GM23338 (cell line): ENCODE data around the gene GFRA1.

Experiments
- CREB1 ChIP-seq: fragments of 250-450 bp; sonication (Bioruptor Pico); IDR thresholded peaks from 2 replicates; pipeline ENCODE4 v1.5.0; 2020; ENCODE audit warnings: low read depth, mild to moderate bottlenecking, moderate library complexity
- EZH2 ChIP-seq: fragments of 200-600 bp; sonication (generic); IDR thresholded peaks from one replicate; pipeline ENCODE4 v1.8.0; 2017; ENCODE audit warnings: antibody characterized with exemption, mild to moderate bottlenecking, low read depth; ENCODE audit not compliant: unreplicated experiment
- EZH2phosphoT487 ChIP-seq: fragments of 200-600 bp; sonication (generic); IDR thresholded peaks from one replicate; pipeline ENCODE4 v1.8.1; 2018; ENCODE audit warnings: antibody characterized with exemption; ENCODE audit not compliant: unreplicated experiment
- JUNB ChIP-seq: IDR thresholded peaks from one replicate; pipeline ENCODE4 v1.6.1; 2016; ENCODE audit warnings: antibody characterized with exemption; ENCODE audit not compliant: unreplicated experiment
- POLR2AphosphoS5 ChIP-seq: IDR thresholded peaks from 2 replicates; pipeline ENCODE4 v1.6.1; 2016; ENCODE audit warnings: antibody characterized with exemption, low read depth
- ZNF331 ChIP-seq: fragments of 250-450 bp; sonication (Bioruptor Pico); IDR thresholded peaks from 2 replicates; pipeline ENCODE4 v1.5.0; 2020; ENCODE audit warnings: low read depth, mild to moderate bottlenecking, moderate library complexity
- TF ChIP-seq, protein P1 (sequence below), 2 experiments: fragments of 200-600 bp in 1 of 2; sonication (generic) in 1 of 2; conservative IDR thresholded peaks; 2 replicates each; pipeline versions ENCODE4 v1.5.1 to v1.6.1; 2016 to 2017; ENCODE audit warnings: antibody characterized with exemption in 2 of 2, low read depth in 2 of 2, mild to moderate bottlenecking in 2 of 2, moderate library complexity in 1 of 2
- TF ChIP-seq, protein P2 (sequence below): IDR thresholded peaks from one replicate; pipeline ENCODE4 v1.6.1; 2018; ENCODE audit warnings: antibody characterized with exemption; ENCODE audit not compliant: unreplicated experiment

DNA sequence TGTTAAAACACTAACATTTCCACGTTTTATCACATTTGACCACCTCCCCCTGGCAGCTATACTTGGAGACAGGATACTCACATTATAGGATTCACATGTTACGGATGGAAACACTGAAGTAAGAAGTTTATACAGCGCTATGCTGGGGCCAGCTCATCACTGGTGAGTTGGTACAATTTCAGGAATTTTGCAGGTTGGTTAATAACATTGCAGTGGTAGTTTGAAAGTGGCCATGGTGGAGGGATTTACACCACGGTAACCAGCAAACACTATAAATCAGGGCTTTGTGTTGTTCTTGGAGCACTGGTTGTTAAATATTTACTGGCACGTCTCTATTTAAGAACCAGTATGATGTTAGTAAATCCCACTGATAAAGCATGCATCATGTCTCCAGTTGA lies 174.0 kb downstream of the GFRA1 start:
- TF ChIP-seq, protein P1, sequence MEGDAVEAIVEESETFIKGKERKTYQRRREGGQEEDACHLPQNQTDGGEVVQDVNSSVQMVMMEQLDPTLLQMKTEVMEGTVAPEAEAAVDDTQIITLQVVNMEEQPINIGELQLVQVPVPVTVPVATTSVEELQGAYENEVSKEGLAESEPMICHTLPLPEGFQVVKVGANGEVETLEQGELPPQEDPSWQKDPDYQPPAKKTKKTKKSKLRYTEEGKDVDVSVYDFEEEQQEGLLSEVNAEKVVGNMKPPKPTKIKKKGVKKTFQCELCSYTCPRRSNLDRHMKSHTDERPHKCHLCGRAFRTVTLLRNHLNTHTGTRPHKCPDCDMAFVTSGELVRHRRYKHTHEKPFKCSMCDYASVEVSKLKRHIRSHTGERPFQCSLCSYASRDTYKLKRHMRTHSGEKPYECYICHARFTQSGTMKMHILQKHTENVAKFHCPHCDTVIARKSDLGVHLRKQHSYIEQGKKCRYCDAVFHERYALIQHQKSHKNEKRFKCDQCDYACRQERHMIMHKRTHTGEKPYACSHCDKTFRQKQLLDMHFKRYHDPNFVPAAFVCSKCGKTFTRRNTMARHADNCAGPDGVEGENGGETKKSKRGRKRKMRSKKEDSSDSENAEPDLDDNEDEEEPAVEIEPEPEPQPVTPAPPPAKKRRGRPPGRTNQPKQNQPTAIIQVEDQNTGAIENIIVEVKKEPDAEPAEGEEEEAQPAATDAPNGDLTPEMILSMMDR (conservative IDR thresholded peaks at IDR 0.05; ENCODE audit: low read depth in 2 of 2): no peak
- no peak for TF ChIP-seq POLR2AphosphoS5
- TF ChIP-seq, protein P2, sequence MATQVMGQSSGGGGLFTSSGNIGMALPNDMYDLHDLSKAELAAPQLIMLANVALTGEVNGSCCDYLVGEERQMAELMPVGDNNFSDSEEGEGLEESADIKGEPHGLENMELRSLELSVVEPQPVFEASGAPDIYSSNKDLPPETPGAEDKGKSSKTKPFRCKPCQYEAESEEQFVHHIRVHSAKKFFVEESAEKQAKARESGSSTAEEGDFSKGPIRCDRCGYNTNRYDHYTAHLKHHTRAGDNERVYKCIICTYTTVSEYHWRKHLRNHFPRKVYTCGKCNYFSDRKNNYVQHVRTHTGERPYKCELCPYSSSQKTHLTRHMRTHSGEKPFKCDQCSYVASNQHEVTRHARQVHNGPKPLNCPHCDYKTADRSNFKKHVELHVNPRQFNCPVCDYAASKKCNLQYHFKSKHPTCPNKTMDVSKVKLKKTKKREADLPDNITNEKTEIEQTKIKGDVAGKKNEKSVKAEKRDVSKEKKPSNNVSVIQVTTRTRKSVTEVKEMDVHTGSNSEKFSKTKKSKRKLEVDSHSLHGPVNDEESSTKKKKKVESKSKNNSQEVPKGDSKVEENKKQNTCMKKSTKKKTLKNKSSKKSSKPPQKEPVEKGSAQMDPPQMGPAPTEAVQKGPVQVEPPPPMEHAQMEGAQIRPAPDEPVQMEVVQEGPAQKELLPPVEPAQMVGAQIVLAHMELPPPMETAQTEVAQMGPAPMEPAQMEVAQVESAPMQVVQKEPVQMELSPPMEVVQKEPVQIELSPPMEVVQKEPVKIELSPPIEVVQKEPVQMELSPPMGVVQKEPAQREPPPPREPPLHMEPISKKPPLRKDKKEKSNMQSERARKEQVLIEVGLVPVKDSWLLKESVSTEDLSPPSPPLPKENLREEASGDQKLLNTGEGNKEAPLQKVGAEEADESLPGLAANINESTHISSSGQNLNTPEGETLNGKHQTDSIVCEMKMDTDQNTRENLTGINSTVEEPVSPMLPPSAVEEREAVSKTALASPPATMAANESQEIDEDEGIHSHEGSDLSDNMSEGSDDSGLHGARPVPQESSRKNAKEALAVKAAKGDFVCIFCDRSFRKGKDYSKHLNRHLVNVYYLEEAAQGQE: no peak
- no peak for TF ChIP-seq EZH2
- no peak for TF ChIP-seq ZNF331 (CRISPR knock-in tag)
- TF ChIP-seq JUNB: no peak
- no peak for TF ChIP-seq EZH2phosphoT487
- no peak for TF ChIP-seq CREB1 (CRISPR knock-in tag)
